Astrocyte (in vitro differentiated cells and primary cell): ENCODE measurements around the gene AATK. TPM values are rescaled to one million over a fixed set of nuclear protein-coding genes. Genes with fewer than 3 reads are reported as not detected.
A peak's percentile ranks its signal among the peaks of the same experiment; 100 is the strongest.

Experiments used
- DNase-seq: peaks from one replicate; pipeline ENCODE4 v3.0.0-alpha.2; 2010; ENCODE audit warnings: low read depth
- FAIRE-seq: peaks from 2 replicates; lab custom pipeline; 2011; peaks lifted over from hg19 to GRCh38; lab: Jason Lieb, UNC
- H2AFZ ChIP-seq: 2 replicates; pipeline ENCODE4 v1.6.0; 2012; ENCODE audit warnings: low read depth, low read length, inconsistent platforms
- H3K27ac ChIP-seq: 2 replicates; pipeline ENCODE4 v1.5.1; 2011; ENCODE audit warnings: low read depth, low read length, inconsistent platforms
- H3K27me3 ChIP-seq: 2 replicates; pipeline ENCODE4 v1.6.0; 2011; ENCODE audit warnings: low read length, inconsistent platforms; ENCODE audit not compliant: insufficient read depth
- H3K36me3 ChIP-seq: 2 replicates; pipeline ENCODE4 v1.5.1; 2011; ENCODE audit warnings: low read length, inconsistent platforms; ENCODE audit not compliant: insufficient read depth
- H3K4me1 ChIP-seq: 2 replicates; pipeline ENCODE4 v1.5.1; 2011; ENCODE audit warnings: low read length, inconsistent platforms; ENCODE audit not compliant: insufficient read depth
- H3K4me2 ChIP-seq: 2 replicates; pipeline ENCODE4 v1.6.0; 2012; ENCODE audit warnings: low read length, inconsistent platforms
- H3K4me3 ChIP-seq: 2 replicates; pipeline ENCODE4 v1.5.1; 2011; ENCODE audit warnings: low read depth, mild to moderate bottlenecking, low read length, inconsistent platforms; ENCODE audit not compliant: insufficient read depth
- H3K79me2 ChIP-seq: 2 replicates; pipeline ENCODE4 v1.6.0; 2012; ENCODE audit warnings: mild to moderate bottlenecking, low read length, inconsistent platforms; ENCODE audit not compliant: insufficient read depth
- H3K9ac ChIP-seq: 2 replicates; pipeline ENCODE4 v1.6.0; 2012; ENCODE audit warnings: mild to moderate bottlenecking, low read length, inconsistent platforms
- H3K9me3 ChIP-seq: 2 replicates; pipeline ENCODE4 v1.5.1; 2012; ENCODE audit warnings: low read depth, mild to moderate bottlenecking, low read length, inconsistent platforms; ENCODE audit not compliant: insufficient read depth
- H4K20me1 ChIP-seq: 2 replicates; pipeline ENCODE4 v1.6.0; 2012; ENCODE audit warnings: low read length, inconsistent platforms; ENCODE audit not compliant: insufficient read depth
- H3K27ac Mint-ChIP-seq: one replicate; pipeline ENCODE4 v1.8.0; 2021; ENCODE audit warnings: mild to moderate bottlenecking, mixed read lengths; ENCODE audit not compliant: unreplicated experiment
- H3K27me3 Mint-ChIP-seq: one replicate; pipeline ENCODE4 v1.8.0; 2021; ENCODE audit warnings: low read depth, mixed read lengths; ENCODE audit not compliant: unreplicated experiment
- H3K36me3 Mint-ChIP-seq: one replicate; pipeline ENCODE4 v1.8.0; 2021; ENCODE audit warnings: low read depth, mixed read lengths; ENCODE audit not compliant: unreplicated experiment
- H3K4me1 Mint-ChIP-seq: one replicate; pipeline ENCODE4 v1.8.0; 2021; ENCODE audit warnings: low read depth, mixed read lengths; ENCODE audit not compliant: unreplicated experiment
- H3K4me3 Mint-ChIP-seq: one replicate; pipeline ENCODE4 v1.8.0; 2021; ENCODE audit warnings: mild to moderate bottlenecking, moderate library complexity, mixed read lengths; ENCODE audit not compliant: unreplicated experiment
- H3K9me3 Mint-ChIP-seq: one replicate; pipeline ENCODE4 v1.8.0; 2021; ENCODE audit warnings: mild to moderate bottlenecking, mixed read lengths; ENCODE audit not compliant: unreplicated experiment
- EZH2 ChIP-seq: IDR thresholded peaks from 2 replicates; pipeline ENCODE4 v1.6.1; 2012; ENCODE audit warnings: mild to moderate bottlenecking, low read length, inconsistent platforms; ENCODE audit not compliant: insufficient read depth
- total RNA-seq: library from RNA; stranded (reverse); gene quantifications from 2 replicates; pipeline ENCODE4 v1.2.1, GENCODE V29; 2021
- TF ChIP-seq, protein P1 (sequence below): IDR thresholded peaks from 2 replicates; pipeline ENCODE4 v1.5.1; 2011; ENCODE audit warnings: low read depth, mild to moderate bottlenecking, inconsistent platforms, low read length, moderate library complexity; ENCODE audit not compliant: insufficient read depth

AATK gene
- total RNA-seq, 1 donor from 2014 or later, result 0.54 TPM

DNA sequence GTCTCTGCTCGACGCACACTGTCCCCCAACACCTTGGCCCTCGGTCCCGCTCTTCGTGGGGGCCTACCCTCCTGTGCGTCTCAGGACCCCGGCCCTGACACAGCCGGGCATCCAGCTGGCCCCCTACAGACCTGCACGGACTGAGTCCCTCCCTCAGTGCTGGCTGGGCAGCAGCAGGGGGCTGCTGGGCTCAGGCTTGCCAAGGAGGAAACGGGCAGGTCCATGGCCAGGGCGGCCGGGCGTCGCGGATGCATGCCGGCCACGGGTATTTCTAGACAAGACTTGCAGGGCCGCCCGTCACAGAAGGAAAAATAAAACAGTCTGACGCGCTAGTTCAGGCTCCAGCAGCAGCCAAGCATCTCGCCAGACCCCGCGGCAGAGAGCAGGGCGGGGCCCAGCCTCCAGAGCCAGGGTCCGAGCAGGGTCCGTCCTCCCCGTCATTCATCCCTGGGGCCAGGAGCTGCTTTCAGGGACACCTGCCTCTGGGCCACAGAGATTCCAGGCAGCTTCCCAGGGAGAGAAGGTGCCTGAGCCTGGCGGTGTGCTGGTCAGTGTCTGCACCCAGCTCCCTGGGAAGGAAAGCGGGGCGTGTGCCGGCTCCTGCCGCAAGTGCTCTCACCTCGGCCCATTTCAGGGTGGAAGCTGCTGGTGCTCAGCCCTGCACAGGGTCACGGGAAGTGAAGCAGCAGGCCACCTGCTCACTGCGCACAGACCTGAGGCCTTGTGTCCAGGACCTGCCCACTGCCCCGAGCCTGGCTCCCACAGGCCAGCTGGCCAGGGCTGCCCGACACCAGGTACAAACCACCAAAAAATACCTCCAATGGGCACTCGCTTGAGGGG is 8.0 kb downstream of the AATK start:
- H2AFZ ChIP-seq, result no peak overlapping the region
- Mint-ChIP-seq H3K4me1 (no peaks in the 10 kb centered on the region), H3K4me3 (no peak overlapping the region), H3K27me3 (peaks cover 24% of the 10 kb centered on the region), H3K36me3 (no peaks in the 10 kb centered on the region), H3K27ac (no peak overlapping the region), H3K9me3 (no peaks in the 10 kb centered on the region)
- H3K9ac ChIP-seq, result no peak overlapping the region
- H3K4me3 ChIP-seq, result no peak overlapping the region
- DNase-seq (no peak), FAIRE-seq (no peak)
- H3K27ac ChIP-seq, result no peak overlapping the region
- no peak for TF ChIP-seq EZH2
- TF ChIP-seq, protein P1, sequence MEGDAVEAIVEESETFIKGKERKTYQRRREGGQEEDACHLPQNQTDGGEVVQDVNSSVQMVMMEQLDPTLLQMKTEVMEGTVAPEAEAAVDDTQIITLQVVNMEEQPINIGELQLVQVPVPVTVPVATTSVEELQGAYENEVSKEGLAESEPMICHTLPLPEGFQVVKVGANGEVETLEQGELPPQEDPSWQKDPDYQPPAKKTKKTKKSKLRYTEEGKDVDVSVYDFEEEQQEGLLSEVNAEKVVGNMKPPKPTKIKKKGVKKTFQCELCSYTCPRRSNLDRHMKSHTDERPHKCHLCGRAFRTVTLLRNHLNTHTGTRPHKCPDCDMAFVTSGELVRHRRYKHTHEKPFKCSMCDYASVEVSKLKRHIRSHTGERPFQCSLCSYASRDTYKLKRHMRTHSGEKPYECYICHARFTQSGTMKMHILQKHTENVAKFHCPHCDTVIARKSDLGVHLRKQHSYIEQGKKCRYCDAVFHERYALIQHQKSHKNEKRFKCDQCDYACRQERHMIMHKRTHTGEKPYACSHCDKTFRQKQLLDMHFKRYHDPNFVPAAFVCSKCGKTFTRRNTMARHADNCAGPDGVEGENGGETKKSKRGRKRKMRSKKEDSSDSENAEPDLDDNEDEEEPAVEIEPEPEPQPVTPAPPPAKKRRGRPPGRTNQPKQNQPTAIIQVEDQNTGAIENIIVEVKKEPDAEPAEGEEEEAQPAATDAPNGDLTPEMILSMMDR, result no peak
- no peaks in the 10 kb centered on the region for H3K9me3 ChIP-seq
- H3K79me2 ChIP-seq, result no peaks in the 10 kb centered on the region
- H3K4me1 ChIP-seq, result no peaks in the 10 kb centered on the region
- H3K36me3 ChIP-seq, result no peaks in the 10 kb centered on the region
- no peak overlapping the region for H3K4me2 ChIP-seq
- H4K20me1 ChIP-seq, result no peaks in the 10 kb centered on the region
- H3K27me3 ChIP-seq, result peaks cover 2% of the 10 kb centered on the region

DNA sequence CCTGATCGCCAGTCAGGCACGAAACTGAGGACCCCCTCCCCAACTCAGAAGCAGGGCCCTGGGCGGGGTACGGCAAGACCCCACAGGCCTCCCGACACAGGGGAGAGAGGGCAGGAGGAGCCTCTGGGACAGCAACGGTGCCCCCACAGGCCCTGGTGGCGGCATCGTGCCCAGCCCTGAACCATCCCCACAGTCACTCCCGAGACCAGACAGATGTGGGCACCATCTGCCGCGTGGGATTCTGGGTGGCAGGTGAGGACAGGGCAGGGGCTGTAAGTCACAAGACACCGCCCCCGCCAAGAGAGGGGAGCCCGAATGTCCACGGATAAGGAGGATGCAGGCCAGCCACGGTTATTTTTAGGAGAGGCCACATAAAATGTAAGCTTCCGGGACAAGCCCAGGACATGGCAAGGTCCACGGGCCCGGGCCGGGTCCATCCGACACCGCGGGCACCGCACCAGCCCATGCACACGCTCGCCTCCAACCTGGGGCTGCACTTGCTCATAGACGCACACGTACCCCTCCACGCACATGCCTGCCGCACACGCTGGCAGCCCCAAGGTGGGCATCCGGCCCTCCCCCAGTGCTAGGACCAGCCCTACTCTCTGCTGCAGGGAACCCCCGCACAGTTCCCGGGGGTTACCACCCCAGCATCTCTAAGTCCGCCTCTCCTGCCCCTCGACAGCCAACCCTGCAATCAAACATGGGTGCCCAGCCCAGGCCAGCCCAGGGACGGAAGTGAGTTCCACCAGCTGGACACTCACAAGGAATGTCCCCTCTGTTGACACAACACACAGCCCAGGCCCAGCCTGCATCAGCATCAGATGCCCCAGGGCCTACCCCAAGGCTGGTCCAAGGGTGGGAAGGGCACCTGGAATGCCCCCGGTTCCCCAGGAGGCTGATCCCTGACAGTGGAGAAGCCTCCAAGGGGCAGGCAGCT is 8.9 kb downstream of the AATK start:
- H3K79me2 ChIP-seq, result no peaks in the 10 kb centered on the region
- Mint-ChIP-seq H3K36me3 (no peaks in the 10 kb centered on the region), H3K9me3 (no peaks in the 10 kb centered on the region), H3K4me3 (no peak overlapping the region), H3K4me1 (no peaks in the 10 kb centered on the region), H3K27ac (peak overlapping the region; percentile 26), H3K27me3 (peaks cover 25% of the 10 kb centered on the region)
- H3K9ac ChIP-seq, result no peak overlapping the region
- no peaks in the 10 kb centered on the region for H4K20me1 ChIP-seq
- H3K4me3 ChIP-seq, result no peak overlapping the region
- H2AFZ ChIP-seq, result no peak overlapping the region
- no peaks in the 10 kb centered on the region for H3K36me3 ChIP-seq
- H3K9me3 ChIP-seq, result no peaks in the 10 kb centered on the region
- TF ChIP-seq EZH2, result no peak
- TF ChIP-seq, protein P1, result no peak
- H3K27me3 ChIP-seq, result peaks cover 2% of the 10 kb centered on the region
- H3K4me1 ChIP-seq, result no peaks in the 10 kb centered on the region
- DNase-seq (no peak), FAIRE-seq (no peak)
- no peak overlapping the region for H3K4me2 ChIP-seq
- H3K27ac ChIP-seq, result no peak overlapping the region
